ENCODE measurements around the gene SPNS2. TPM values are rescaled to one million over a fixed set of nuclear protein-coding genes. Genes with fewer than 3 reads are reported as not detected.

The SPNS2 gene
- polyA plus RNA-seq, 1 donor from 2014 or later, result 39.7 TPM

DNA sequence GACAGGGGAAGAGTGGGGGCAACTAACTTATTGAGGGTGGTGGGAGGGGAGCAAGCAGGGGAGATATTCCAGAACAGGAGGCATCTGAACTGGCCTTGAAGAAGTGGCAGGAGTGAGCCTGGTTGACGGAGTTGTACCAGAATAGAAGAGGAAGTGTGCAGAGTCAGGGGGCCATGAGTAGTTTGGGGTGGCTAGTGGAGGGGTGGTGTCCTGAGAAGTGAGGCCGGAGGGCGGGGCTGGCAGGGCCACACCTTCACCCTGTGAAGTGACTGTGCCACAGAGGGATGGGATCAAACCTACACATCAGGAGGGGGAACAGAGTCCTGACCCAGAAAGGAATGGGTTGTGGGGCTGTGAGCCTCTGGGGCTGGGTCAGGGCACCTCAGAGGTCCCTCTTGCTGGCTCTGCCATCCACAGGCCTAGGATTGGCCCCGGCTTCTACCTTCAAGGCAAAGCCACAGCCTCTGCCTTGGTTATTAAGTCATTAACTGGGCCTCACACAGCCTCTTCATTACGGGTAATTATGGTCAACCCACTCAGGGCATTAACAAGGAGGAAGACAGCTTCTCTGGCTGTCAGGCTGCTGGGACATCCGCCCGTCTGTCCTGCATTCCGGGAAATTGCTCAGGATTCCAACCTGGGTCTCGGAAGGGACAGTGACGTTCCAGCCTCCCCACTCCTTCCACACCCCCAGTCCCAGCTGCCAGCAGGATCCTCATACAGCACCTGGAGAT is 12.7 kb downstream of the SPNS2 start:
- H4K20me1 ChIP-seq (ENCODE audit: insufficient read depth), result no peaks in the 10 kb centered on the region
- H3K79me2 ChIP-seq (replicated peaks; ENCODE audit: insufficient read depth, low read length), result no peaks in the 10 kb centered on the region
- H3K27me3 ChIP-seq (ENCODE audit: insufficient read depth, low read depth, low read length), result no peaks in the 10 kb centered on the region
- no peaks in the 10 kb centered on the region for H3K36me3 ChIP-seq (ENCODE audit: insufficient read depth, low read length)
- H3K9me2 ChIP-seq (ENCODE audit: insufficient read depth, low read length), result no peaks in the 10 kb centered on the region
- H3K9ac ChIP-seq (ENCODE audit: low read length), result no peak overlapping the region
- TF ChIP-seq, protein P1, sequence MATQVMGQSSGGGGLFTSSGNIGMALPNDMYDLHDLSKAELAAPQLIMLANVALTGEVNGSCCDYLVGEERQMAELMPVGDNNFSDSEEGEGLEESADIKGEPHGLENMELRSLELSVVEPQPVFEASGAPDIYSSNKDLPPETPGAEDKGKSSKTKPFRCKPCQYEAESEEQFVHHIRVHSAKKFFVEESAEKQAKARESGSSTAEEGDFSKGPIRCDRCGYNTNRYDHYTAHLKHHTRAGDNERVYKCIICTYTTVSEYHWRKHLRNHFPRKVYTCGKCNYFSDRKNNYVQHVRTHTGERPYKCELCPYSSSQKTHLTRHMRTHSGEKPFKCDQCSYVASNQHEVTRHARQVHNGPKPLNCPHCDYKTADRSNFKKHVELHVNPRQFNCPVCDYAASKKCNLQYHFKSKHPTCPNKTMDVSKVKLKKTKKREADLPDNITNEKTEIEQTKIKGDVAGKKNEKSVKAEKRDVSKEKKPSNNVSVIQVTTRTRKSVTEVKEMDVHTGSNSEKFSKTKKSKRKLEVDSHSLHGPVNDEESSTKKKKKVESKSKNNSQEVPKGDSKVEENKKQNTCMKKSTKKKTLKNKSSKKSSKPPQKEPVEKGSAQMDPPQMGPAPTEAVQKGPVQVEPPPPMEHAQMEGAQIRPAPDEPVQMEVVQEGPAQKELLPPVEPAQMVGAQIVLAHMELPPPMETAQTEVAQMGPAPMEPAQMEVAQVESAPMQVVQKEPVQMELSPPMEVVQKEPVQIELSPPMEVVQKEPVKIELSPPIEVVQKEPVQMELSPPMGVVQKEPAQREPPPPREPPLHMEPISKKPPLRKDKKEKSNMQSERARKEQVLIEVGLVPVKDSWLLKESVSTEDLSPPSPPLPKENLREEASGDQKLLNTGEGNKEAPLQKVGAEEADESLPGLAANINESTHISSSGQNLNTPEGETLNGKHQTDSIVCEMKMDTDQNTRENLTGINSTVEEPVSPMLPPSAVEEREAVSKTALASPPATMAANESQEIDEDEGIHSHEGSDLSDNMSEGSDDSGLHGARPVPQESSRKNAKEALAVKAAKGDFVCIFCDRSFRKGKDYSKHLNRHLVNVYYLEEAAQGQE (IDR thresholded peaks at IDR 0.05; ENCODE audit: borderline replicate concordance), result no peak
- TF ChIP-seq MXI1 (conservative IDR thresholded peaks at IDR 0.05; ENCODE audit: poor library complexity, severe bottlenecking) (no peak), EZH2 (IDR thresholded peaks at IDR 0.05; ENCODE audit: borderline replicate concordance, insufficient read depth, low read length, poor library complexity, severe bottlenecking) (no peak), EP300 (conservative IDR thresholded peaks at IDR 0.05; ENCODE audit: poor library complexity, severe bottlenecking) (no peak), RAD21 (conservative IDR thresholded peaks at IDR 0.05) (no peak), POLR2AphosphoS5 (IDR thresholded peaks at IDR 0.05) (no peak), SMC3 (conservative IDR thresholded peaks at IDR 0.05; ENCODE audit: poor library complexity) (no peak), TAF1 (IDR thresholded peaks at IDR 0.05; ENCODE audit: low read depth) (no peak)
- TF ChIP-seq, protein P2, sequence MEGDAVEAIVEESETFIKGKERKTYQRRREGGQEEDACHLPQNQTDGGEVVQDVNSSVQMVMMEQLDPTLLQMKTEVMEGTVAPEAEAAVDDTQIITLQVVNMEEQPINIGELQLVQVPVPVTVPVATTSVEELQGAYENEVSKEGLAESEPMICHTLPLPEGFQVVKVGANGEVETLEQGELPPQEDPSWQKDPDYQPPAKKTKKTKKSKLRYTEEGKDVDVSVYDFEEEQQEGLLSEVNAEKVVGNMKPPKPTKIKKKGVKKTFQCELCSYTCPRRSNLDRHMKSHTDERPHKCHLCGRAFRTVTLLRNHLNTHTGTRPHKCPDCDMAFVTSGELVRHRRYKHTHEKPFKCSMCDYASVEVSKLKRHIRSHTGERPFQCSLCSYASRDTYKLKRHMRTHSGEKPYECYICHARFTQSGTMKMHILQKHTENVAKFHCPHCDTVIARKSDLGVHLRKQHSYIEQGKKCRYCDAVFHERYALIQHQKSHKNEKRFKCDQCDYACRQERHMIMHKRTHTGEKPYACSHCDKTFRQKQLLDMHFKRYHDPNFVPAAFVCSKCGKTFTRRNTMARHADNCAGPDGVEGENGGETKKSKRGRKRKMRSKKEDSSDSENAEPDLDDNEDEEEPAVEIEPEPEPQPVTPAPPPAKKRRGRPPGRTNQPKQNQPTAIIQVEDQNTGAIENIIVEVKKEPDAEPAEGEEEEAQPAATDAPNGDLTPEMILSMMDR (IDR thresholded peaks at IDR 0.05; ENCODE audit: poor library complexity, severe bottlenecking), result no peak
- H3K4me2 ChIP-seq (ENCODE audit: low read length), result no peak overlapping the region
- H3K4me3 ChIP-seq (ENCODE audit: low read length), result no peak overlapping the region
- no peak overlapping the region for H3K27ac ChIP-seq (ENCODE audit: low read length)
- no peaks in the 10 kb centered on the region for H3K9me3 ChIP-seq (ENCODE audit: low read length)
- H2AFZ ChIP-seq (ENCODE audit: low read depth, low read length), result no peak overlapping the region
- H3F3A ChIP-seq (ENCODE audit: insufficient read depth, low read length, poor library complexity, severe bottlenecking), result no peaks in the 10 kb centered on the region

DNA sequence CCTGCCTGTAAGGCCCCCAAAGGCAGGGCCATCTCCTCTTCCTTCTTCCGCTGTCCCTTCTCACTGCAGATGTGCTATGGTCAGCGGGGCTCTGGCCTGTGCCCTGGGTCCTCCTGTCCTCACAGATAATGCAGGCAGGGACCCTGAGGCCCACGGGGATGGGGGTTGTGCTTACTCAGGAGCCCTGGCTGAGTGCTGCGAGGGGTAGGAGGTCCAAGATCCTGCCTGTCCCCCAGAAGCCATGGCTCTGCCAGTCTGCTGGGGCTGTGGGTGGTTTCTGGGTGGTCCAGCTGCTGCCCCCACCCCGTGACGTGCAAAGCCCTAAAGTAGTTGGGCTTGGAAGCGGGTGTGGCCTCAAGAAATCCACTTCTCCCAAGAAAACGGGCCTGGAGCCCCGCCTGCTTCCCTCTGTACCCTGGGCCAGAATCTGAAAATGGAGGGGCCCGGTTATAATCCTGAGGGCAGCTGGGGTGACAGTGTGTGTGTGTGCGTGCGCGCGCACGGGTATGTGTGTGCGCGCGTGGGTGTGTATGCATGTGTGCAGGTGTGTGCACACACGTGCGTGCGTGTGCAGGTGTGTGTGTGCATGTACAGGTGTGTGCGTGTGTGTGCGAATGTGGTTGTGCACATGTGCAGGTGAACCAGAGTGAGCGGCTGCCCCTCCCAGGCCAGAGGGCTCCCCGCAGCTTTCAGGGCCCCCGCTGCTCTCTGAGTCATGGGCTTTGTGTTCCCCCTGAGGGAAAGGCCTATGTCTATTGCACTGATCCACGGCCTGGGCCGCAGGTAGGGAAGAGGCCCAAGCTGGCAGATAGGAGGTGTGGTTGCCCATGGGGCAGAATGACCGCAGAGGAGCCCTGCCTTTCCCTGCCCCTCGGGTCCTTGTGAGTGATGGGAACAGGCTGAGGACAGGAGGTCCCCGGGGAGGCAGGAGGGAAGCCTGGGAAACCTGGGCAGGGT is 13.8 kb downstream of the SPNS2 start:
- H3F3A ChIP-seq (ENCODE audit: insufficient read depth, low read length, poor library complexity, severe bottlenecking), result no peaks in the 10 kb centered on the region
- no peaks in the 10 kb centered on the region for H3K9me2 ChIP-seq (ENCODE audit: insufficient read depth, low read length)
- H3K79me2 ChIP-seq (replicated peaks; ENCODE audit: insufficient read depth, low read length), result no peaks in the 10 kb centered on the region
- H3K4me2 ChIP-seq (ENCODE audit: low read length), result no peak overlapping the region
- H3K4me3 ChIP-seq (ENCODE audit: low read length), result no peak overlapping the region
- H3K9me3 ChIP-seq (ENCODE audit: low read length), result no peaks in the 10 kb centered on the region
- no peak overlapping the region for H2AFZ ChIP-seq (ENCODE audit: low read depth, low read length)
- H3K27me3 ChIP-seq (ENCODE audit: insufficient read depth, low read depth, low read length), result no peaks in the 10 kb centered on the region
- no peaks in the 10 kb centered on the region for H4K20me1 ChIP-seq (ENCODE audit: insufficient read depth)
- H3K36me3 ChIP-seq (ENCODE audit: insufficient read depth, low read length), result no peaks in the 10 kb centered on the region
- H3K27ac ChIP-seq (ENCODE audit: low read length), result no peak overlapping the region
- H3K9ac ChIP-seq (ENCODE audit: low read length), result no peak overlapping the region
- TF ChIP-seq TAF1 (IDR thresholded peaks at IDR 0.05; ENCODE audit: low read depth), result no peak
- TF ChIP-seq EZH2 (IDR thresholded peaks at IDR 0.05; ENCODE audit: borderline replicate concordance, insufficient read depth, low read length, poor library complexity, severe bottlenecking), result no peak
- TF ChIP-seq, protein P1 (IDR thresholded peaks at IDR 0.05; ENCODE audit: borderline replicate concordance), result no peak
- TF ChIP-seq EP300 (conservative IDR thresholded peaks at IDR 0.05; ENCODE audit: poor library complexity, severe bottlenecking), result no peak
- TF ChIP-seq RAD21 (conservative IDR thresholded peaks at IDR 0.05), result no peak
- TF ChIP-seq MXI1 (conservative IDR thresholded peaks at IDR 0.05; ENCODE audit: poor library complexity, severe bottlenecking), result no peak
- TF ChIP-seq SMC3 (conservative IDR thresholded peaks at IDR 0.05; ENCODE audit: poor library complexity), result no peak
- no peak for TF ChIP-seq POLR2AphosphoS5 (IDR thresholded peaks at IDR 0.05)
- TF ChIP-seq, protein P2 (IDR thresholded peaks at IDR 0.05; ENCODE audit: poor library complexity, severe bottlenecking), result no peak
